GM21526 (cell line): Measurements from ENCODE around the gene MVB12B.

Source experiments
- ATAC-seq: cut with Tn5 transposase; IDR thresholded peaks from one replicate; pipeline ENCODE4 v1.9.1; 2021; ENCODE audit warnings: moderate library complexity; ENCODE audit not compliant: unreplicated experiment, low FRiP score

MVB12B gene

DNA sequence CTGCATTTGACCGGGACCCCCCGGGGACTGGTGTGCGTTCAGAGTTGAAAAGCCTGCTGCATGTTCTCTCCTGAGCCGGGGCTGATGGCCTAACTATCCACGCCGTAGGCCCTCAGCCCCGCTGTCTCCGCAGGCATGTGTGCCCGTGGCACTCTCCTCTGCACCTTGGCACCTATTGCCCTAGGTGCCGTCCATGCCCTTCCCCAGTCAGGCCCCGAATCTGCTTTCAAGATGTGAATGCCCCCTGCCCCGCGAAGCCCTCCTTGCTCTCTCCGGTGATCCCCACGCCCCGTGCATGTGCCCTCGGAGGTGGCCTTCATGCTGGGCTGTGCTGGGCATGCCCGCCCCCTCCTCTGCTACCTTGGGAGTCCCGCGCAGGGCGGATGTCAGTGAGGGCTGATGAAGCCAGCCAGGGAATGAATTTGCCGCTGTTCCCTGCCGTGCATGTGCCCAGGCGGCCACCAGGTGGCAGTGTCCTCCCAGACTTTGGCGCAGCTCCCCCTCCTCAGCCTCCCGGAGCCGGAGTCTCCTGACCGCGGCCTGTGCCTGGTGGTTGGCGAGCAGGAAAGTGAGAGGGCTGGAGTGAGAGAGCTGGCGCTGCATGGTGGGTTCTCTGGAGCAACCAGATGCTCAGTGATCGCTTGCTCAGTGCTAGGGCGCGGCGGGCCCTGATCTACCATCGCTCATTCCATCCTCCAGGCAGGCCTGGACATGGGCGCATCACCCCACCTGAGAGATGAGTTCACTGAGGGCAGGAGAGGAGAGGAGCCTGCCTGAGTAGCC, 174.2 kb downstream of the MVB12B start:
- ATAC-seq, result no peak

- no peak for ATAC-seq
These were observed 175.0 kb downstream of the MVB12B start for GRCh38 chr9:126501383-126502331.

DNA sequence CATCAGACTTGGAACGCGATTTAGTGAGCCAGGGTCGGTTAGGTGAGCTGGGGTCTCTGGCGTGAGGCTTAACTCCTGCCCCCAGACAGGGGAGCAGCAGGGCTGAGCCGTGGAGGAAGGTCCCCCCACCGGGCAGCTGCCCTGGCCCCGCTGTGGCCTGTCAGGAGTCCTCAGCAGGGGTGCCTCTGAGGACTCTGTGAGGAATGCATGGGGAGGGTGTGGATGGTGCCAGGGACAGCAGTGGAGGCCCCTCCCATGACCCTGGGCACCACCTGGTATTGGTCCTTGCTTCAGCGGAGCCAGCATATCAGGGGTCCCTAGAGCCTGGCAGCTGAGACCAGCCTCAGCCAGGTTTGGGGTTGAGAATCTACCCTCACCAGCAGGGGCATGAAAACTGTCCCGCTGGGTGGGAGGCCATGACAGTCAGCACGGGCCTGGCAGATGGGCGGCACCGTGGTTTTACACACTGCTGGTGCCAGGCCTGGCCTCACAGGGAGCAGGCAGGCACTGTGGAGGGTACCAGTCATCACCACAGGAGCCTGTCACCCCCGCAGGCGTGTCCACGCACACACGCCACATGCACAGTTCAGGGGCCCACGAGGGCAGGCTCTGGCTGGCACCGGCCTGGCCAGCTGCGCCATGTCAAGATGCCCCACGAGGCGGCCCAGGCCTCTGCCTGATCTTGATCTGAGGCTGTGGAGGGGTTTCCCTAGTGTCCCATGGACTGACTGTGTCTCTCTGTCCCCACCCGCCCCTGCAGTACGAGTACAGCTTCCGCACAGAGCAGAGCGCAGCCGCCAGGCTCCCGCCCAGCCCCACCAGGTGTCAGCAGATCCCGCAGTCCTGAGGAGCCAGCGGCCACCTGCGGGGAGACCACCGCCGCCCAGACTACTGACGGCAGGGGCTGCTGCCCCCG, 176.0 kb downstream of the MVB12B start:
- ATAC-seq, result no peak

- ATAC-seq, result no peak
These were observed 176.9 kb downstream of the MVB12B start for GRCh38 chr9:126503333-126504085.

DNA sequence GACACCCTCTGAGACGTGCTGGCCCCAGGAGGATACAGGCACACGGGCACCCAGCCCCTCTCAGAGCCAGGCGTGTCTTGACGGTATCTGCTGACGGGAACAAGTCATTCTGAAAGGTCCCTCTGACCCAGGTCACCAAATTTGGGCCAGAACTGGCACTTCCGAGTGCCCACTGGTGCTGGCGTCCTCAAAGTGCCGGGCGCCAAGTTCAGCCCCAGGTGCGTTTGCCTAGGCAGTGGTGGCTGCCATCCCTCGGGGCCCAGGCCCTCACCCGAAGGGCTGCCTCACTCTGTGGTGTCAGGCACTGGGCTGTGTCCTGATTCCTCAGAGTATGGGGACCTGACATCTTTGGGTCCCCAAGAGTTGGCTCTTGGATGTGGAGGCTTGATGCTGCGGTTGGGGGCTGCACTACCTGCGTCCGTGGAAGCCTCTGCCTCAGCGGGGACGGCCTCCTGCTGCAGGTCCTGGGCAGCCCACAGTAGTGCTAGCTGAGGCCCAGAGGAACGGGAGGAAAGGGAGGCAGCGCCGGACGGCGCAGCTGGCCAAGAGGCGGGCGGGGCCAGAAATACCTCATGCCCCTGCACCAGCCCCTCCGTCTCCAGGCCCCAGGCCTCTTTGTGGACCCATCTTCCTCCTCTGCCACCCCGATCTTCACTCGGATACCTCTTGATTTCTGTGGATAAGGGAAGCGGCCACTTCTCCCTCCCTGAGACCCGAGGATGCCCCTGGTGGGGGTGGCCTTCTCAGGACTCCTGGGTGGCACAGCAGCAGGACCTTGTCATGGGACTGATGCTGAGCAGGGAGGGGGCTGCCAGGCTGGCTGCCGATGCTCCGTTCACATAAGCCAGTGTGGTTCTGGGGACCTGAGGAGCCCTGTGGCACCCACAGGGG, 177.7 kb downstream of the MVB12B start:
- ATAC-seq, result no peak

DNA sequence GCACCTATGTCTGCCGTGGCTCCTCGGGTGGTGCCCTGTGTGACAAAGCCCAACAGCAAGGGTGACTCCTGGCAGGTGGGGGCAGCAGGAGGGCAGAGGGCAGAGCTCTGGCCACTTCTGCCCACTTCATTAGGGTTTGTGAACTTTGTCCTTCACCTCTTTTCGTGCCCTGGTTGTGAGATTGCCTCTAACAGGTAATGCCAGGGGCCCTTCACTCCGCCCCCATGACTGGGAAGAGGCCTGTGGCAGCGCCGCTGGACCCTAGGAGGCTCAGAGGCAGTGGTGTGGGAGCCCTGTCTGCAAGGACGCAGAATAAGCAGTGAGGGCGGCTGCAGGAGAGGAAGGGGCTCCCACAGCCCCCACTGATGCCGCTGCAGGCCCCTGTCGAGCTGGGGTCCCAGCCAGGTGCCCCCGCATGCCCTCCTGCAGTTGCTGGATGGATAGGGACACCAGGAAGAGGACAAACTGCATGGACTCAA, 178.4 kb downstream of the MVB12B start:
- ATAC-seq, result no peak

- no peak for ATAC-seq
These were observed 179.2 kb downstream of the MVB12B start for GRCh38 chr9:126505697-126506346.

DNA sequence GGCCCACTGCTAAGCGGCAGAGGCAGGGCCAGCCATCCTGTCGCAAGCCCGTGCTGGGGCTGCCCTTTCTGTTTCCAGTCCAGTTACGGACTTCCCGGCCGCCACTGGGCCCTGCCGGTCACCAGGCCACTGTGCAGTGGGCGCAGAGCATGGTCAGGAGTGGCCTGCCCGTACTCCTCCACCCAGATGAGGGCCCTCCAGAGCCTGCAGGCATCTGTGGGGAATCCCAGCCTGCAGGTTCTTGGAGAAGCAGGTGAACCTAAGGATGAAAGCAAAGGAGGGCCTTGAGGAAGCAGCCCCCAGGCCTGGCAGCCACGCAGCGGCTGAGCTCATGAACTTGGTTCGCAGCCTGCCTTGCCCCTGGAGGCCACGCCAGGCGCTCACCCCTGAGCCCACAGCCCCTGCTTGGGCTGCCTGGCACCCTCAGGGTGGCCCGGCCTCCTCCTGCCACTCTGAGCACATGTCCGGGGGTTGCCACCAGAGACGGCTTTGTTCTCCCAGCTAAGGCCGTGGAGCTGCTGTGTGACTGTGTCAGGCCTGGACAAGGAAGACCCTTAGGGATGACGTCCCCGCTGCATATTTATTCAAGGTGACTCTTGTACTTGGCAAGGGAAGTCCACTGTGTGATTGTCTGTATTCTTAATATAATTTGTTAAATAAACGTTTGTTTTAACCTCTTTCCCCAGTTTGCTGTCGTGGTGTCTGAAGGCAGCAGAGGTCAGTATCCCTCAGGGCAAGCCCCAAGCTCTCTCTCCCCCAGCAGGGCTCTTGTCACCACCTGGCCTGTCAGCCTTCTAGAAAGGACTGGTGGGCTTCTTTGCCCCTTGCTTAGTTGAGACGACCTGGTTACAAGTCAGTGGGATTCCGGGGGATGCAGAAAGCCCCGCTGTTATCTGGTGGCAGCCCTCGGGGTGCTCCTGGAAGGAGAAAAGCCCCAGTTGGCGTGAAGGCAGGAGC, 180.0 kb downstream of the MVB12B start:
- ATAC-seq, result no peak

- ATAC-seq, result no peak
These were observed 180.9 kb downstream of the MVB12B start for GRCh38 chr9:126507318-126508109.

GRCh38 chr9:126508171-126508591, 181.6 kb downstream of the MVB12B start:
- no peak for ATAC-seq

DNA sequence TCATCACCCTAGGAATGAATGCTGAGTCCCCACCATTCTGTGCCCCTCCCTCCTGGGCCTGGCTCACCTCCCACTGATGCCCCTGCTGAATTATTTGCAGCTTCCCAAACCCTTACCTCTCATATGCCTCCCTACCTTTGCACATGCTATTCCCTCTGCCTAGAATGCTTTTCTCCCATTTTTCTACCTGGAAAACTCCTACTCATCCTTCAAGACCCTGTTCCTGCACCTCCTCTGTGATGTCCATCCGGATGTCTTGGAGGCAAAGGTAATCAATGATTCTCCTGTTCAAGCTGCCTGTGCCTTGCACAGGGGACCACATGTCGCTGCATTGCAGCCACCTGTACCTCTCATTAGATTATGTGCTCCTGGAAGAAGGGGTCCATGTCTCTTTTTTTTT, 182.3 kb downstream of the MVB12B start:
- ATAC-seq, result no peak

GRCh38 chr9:126509718-126510117, 183.1 kb downstream of the MVB12B start:
- no peak for ATAC-seq

- ATAC-seq, result no peak
These were observed 183.9 kb downstream of the MVB12B start for GRCh38 chr9:126510564-126510963.

DNA sequence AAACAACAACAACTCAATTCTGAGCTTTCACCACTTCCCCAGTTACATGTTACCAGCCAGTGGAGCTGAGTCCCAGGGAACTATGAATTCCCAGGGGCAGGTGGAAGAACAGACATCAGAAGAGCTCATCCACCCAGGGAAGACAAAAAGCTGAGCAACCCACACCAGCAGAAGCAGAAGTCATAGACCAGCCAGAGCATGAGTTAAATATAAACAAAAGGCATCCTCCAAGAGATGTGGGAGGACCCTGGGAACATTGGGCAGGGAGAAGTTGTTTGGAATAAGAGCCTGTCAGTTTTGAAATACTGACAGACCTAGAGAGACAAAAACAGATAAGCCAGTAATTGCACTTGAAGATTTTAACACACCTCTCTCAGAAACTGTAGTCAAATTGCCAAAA, 184.8 kb downstream of the MVB12B start:
- no peak for ATAC-seq

DNA sequence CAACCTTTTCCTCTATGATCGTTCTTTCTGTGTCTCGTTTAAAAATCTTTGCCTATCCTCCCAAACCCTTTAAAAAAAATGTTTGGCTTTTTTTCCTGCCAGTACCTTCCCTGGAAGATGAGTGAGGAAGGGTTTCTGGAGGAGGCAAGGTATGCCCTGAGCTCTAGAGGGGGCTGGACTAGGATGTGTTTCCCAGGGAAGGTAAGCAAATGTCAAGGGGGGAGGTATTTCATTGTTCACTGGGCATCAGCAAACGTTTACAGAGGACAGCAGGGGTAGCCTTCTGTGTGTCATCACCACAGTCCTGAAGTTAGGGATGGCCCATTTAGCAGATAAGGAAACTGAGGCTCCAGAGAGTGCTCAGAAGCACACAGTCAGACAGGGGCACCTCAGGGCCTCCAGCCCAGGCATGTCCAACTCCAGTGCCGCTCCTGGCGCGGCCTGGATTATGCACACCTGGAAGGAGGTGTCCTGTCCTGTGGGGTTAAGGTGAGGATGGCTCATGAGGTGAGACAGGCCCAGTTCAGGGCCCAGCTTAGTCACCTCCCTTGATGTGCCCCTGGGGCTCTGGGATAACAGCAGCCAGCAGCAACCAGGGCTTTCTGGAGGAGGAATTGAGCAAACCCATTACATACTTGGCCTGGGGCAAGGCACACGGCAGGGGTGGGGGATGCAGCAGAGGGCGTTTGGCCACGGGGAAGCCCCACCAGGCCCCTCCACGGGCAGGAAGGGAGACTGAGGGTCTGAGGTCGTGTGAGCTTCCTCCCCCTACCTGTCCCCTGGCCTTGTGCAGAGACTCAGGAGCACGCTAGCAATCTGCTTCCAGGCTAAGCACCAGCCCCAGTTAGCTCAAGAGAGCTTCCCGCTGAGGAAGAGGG, 186.8 kb downstream of the MVB12B start:
- ATAC-seq, result no peak
